Kidney (tissue), 14 donors: ENCODE measurements around the gene XRCC3. TPM values are rescaled to one million over a fixed set of nuclear protein-coding genes. Genes with fewer than 3 reads are reported as not detected.

Source experiments
- DNase-seq, 5 donors: peaks; one replicate each; pipeline ENCODE4 v3.0.0-alpha.2; 2013 to 2020
- FAIRE-seq: peaks from 2 replicates; lab custom pipeline; 2012; peaks lifted over from hg19 to GRCh38; lab: Jason Lieb, UNC
- H3K27ac ChIP-seq, 2 donors: one replicate each; pipeline ENCODE4 v1.7.0; 2013; ENCODE audit warnings: low read depth in 2 of 2, low read length in 2 of 2, inconsistent platforms in 1 of 2
- H3K27me3 ChIP-seq: one replicate; pipeline ENCODE4 v1.7.1; 2013; ENCODE audit warnings: low read length, inconsistent platforms; ENCODE audit not compliant: control insufficient read depth, insufficient read depth
- H3K36me3 ChIP-seq, 3 donors: one replicate each; pipeline versions ENCODE4 v1.7.0 to v1.7.1; 2013; ENCODE audit warnings: low read length in 3 of 3, control low read depth in 1 of 3, inconsistent platforms in 1 of 3; ENCODE audit not compliant: insufficient read depth in 3 of 3, control insufficient read depth in 2 of 3
- H3K4me1 ChIP-seq, 3 donors: one replicate each; pipeline versions ENCODE4 v1.7.0 to v1.7.1; 2013; ENCODE audit warnings: low read length in 3 of 3, inconsistent platforms in 1 of 3, low read depth in 1 of 3; ENCODE audit not compliant: control insufficient read depth in 2 of 3, insufficient read depth in 2 of 3
- H3K4me3 ChIP-seq, 3 donors: one replicate each; pipeline versions ENCODE4 v1.7.0 to v1.8.1; 2013; ENCODE audit warnings: low read length in 3 of 3, control low read depth in 1 of 3, inconsistent platforms in 1 of 3
- H3K9ac ChIP-seq, 3 donors: one replicate each; pipeline versions ENCODE4 v1.7.0 to v1.7.1; 2013; ENCODE audit warnings: low read length in 3 of 3, control low read depth in 1 of 3, inconsistent platforms in 1 of 3
- H3K9me3 ChIP-seq, 3 donors: one replicate each; pipeline versions ENCODE4 v1.7.0 to v1.7.1; 2013; ENCODE audit warnings: low read length in 3 of 3, control low read depth in 1 of 3, inconsistent platforms in 1 of 3; ENCODE audit not compliant: control insufficient read depth in 2 of 3, insufficient read depth in 1 of 3
- intact Hi-C: fragments of 100-400 bp; cut with DNase I; formaldehyde crosslinking; loops from one replicate; pipeline ENCODE4 v1.11.1; 2022
- polyA plus RNA-seq: library from polyadenylated mRNA; stranded (reverse); fragments of 350-450 nt; fragmentation: Illumina TruSeq; extraction: RNeasy Lipid Tissue Mini Kit (QIAGEN cat#74804); gene quantifications from one replicate; pipeline ENCODE4 v1.2.3, GENCODE V29; 2014; ENCODE audit warnings: low read depth, low replicate concordance; ENCODE audit not compliant: insufficient read depth
- total RNA-seq: library from RNA; stranded (reverse); fragmentation: NEBNext Ultra II Directional; extraction: Animal tissue kit (Norgen Biotek cat#: 25700); gene quantifications from one replicate; pipeline ENCODE4 v1.2.1, GENCODE V29; 2021
- TF ChIP-seq, protein P1 (sequence below): IDR thresholded peaks from 3 replicates; pipeline ENCODE4 v1.5.1; 2012; ENCODE audit warnings: mild to moderate bottlenecking, moderate library complexity, borderline replicate concordance; ENCODE audit not compliant: insufficient read depth; ENCODE audit errors: extremely low read depth
- donor health status: control.
- donor health status: control.
- donor health status: control.
- donor health status: control.
- donor health status: control.
- donor health status: DM: yes; HTN: yes; CAD: no.
- donor health status: Normal renal cell carcinoma (clear cell type).

XRCC3 gene
- total and polyA plus RNA-seq, 2 donors from 2014 or later, result 2.8 to 6.3 TPM

DNA sequence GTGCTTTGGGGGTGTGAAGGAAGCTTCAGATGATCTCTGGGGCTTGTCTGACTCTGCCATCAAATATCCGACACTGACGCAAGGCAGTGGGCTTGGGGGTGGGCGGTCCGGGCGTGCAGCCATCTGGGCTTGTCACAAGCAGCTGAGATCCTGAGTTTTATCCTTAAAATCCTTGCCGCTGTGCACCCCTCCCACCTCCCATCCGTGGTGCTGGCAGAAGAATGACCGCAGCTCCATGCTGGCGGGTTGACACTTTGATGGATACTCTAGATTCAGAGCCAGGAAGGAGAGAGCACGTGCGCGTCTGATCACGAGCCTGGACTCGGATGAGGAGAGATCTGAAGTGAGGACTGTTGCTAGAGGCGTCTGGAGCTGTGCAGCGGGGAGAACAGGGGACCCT, 3.3 kb upstream of the XRCC3 start:
- Histone ChIP-seq H3K27me3 (no peaks in the 10 kb centered on the region), H3K9ac (no peak overlapping the region), H3K36me3 (no peaks in the 10 kb centered on the region), H3K4me1 (peaks cover 0 to 16% (median 13%) of the 10 kb centered on the region in 3 donors), H3K9me3 (no peaks in the 10 kb centered on the region), H3K27ac (no peak overlapping the region), H3K4me3 (no peak overlapping the region)
- intact Hi-C loops, result no loop called here
- FAIRE-seq, result no peak
- DNase-seq, result peak in 1 of 5 donors; percentile 67
- TF ChIP-seq, protein P1, sequence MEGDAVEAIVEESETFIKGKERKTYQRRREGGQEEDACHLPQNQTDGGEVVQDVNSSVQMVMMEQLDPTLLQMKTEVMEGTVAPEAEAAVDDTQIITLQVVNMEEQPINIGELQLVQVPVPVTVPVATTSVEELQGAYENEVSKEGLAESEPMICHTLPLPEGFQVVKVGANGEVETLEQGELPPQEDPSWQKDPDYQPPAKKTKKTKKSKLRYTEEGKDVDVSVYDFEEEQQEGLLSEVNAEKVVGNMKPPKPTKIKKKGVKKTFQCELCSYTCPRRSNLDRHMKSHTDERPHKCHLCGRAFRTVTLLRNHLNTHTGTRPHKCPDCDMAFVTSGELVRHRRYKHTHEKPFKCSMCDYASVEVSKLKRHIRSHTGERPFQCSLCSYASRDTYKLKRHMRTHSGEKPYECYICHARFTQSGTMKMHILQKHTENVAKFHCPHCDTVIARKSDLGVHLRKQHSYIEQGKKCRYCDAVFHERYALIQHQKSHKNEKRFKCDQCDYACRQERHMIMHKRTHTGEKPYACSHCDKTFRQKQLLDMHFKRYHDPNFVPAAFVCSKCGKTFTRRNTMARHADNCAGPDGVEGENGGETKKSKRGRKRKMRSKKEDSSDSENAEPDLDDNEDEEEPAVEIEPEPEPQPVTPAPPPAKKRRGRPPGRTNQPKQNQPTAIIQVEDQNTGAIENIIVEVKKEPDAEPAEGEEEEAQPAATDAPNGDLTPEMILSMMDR, result no peak

DNA sequence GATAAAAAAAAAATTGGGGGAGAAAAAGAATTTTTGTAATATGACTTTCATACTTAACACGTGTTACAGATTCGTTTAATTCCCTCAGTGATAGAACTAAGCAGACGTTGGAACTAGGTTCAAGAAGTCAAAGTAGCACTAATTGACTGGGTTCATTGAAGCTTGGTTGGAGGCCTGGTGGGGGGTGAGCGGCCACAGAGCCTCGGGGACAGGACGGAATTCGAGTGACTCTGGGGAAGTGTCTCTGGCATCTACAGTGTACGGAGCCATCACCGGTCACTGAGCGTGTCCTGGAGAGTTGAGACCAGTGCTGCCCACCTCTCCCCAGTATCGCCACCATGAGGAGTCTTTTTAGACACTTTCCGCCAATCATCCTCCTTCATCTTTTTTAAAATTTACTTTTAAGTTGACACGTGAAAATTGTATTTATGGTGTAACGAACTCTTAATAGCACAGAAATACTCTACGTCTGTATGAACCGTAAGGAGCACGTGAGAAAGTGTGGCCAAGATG, 1.7 kb upstream of the XRCC3 start:
- TF ChIP-seq, protein P1, result no peak
- no peak overlapping the region for H3K27ac ChIP-seq
- no peaks in the 10 kb centered on the region for H3K36me3 ChIP-seq
- FAIRE-seq (no peak), DNase-seq (no peak)
- peaks cover 0 to 16% (median 16%) of the 10 kb centered on the region in 3 donors for H3K4me1 ChIP-seq
- H3K4me3 ChIP-seq, result peak overlapping the region; percentile 21 to 62 (median 51)
- H3K9ac ChIP-seq, result peak overlapping the region in 2 of 3 donors; percentile 63
- intact Hi-C loops, result no loop called here
- no peaks in the 10 kb centered on the region for H3K27me3 ChIP-seq
- H3K9me3 ChIP-seq, result no peaks in the 10 kb centered on the region

DNA sequence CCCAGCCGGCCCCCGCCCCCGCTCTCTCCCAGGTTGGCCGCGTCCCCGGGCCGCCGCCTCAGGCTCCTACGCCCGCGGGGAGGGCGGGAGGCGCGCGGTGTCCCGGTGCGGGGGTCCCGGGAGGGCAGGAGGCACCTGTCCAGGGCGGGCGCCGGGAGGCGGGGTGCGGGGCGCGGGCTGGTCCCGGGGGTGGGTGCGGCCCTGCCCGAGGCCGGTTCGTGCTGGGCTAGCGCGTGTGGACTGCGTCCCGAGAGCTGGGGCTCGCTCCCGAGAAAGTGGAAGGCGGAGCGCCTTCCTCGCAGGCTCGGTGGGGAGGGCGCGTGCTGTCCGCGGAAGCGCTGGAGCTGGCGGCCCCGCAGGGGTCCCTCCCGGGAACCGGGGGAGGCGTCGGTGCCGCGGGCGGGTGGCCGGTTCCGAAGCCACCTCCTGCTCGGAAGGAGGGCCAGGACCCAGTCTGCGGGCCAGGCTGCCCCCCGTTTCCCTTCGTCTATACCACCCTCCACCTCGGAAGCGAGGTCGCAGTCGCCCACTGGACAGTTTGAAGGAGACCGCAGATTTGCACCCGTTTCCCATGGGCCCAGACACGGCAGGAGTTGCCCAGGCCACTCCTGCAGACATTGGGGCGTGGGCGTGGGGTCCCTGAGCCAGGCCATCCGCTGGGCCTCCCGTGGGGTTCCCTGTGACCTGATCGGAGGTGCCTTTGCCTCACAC, 995 bp upstream of the XRCC3 start:
- intact Hi-C loops, result no loop called here
- H3K36me3 ChIP-seq, result no peaks in the 10 kb centered on the region
- H3K27ac ChIP-seq, result no peak overlapping the region
- peak overlapping the region; percentile 21 to 62 (median 51) for H3K4me3 ChIP-seq
- TF ChIP-seq, protein P1, result no peak
- peaks cover 0 to 21% (median 16%) of the 10 kb centered on the region in 3 donors for H3K4me1 ChIP-seq
- DNase-seq, result peak in 3 of 5 donors; percentile 30 to 87 (median 80)
- no peaks in the 10 kb centered on the region for H3K9me3 ChIP-seq
- FAIRE-seq, result no peak
- no peaks in the 10 kb centered on the region for H3K27me3 ChIP-seq
- peak overlapping the region in 2 of 3 donors; percentile 63 for H3K9ac ChIP-seq
